Epithelial cell of proximal tubule (primary cell): ENCODE data around the gene CAMTA1. TPM values are rescaled to one million over a fixed set of nuclear protein-coding genes. Genes with fewer than 3 reads are reported as not detected.
"Not testable (repeated sequence)": the region's sequence is repeated elsewhere in the genome, so short reads cannot be mapped to it uniquely, and the experiment has no call there.

Experiments used
- DNase-seq: peaks from one replicate; pipeline ENCODE4 v3.0.0-alpha.2; 2011; ENCODE audit warnings: low read depth
- H3K4me3 ChIP-seq: 2 replicates; pipeline ENCODE4 v1.5.1; 2011; ENCODE audit warnings: low read depth, mild to moderate bottlenecking, low read length
- total RNA-seq: library from RNA; depleted of rRNA; stranded (reverse); fragments of >200 nt; gene quantifications from 2 replicates; pipeline ENCODE4 v1.2.3, GENCODE V29; 2015
- TF ChIP-seq, protein P1 (sequence below): conservative IDR thresholded peaks from 2 replicates; pipeline ENCODE4 v1.5.1; 2012; ENCODE audit warnings: low read depth, mild to moderate bottlenecking, low read length

Gene CAMTA1
- total RNA-seq, 1 donor from 2014 or later: 79.2 TPM

DNA sequence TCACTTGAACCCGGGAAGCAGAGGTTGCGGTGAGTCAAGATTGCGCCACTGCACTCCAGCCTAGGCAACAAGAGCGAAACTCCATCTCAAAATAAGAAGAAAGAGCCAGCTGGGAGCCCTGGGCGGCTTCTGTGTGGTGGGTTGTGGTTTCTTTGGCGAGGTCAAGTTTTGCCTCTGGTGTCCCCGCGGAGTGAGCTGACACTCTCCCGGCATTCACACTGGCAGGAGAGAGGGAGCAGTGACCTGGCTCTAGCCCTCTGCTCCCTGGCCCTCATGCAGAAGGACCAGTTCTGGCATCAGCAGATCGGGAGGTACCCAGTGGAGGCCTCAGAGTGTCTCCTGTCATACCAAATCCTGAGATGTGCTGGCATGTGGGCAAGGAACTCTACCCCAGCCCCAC, 904.8 kb downstream of the CAMTA1 start:
- no peak overlapping the region for H3K4me3 ChIP-seq
- no peak for DNase-seq
- TF ChIP-seq, protein P1, sequence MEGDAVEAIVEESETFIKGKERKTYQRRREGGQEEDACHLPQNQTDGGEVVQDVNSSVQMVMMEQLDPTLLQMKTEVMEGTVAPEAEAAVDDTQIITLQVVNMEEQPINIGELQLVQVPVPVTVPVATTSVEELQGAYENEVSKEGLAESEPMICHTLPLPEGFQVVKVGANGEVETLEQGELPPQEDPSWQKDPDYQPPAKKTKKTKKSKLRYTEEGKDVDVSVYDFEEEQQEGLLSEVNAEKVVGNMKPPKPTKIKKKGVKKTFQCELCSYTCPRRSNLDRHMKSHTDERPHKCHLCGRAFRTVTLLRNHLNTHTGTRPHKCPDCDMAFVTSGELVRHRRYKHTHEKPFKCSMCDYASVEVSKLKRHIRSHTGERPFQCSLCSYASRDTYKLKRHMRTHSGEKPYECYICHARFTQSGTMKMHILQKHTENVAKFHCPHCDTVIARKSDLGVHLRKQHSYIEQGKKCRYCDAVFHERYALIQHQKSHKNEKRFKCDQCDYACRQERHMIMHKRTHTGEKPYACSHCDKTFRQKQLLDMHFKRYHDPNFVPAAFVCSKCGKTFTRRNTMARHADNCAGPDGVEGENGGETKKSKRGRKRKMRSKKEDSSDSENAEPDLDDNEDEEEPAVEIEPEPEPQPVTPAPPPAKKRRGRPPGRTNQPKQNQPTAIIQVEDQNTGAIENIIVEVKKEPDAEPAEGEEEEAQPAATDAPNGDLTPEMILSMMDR: no peak

DNA sequence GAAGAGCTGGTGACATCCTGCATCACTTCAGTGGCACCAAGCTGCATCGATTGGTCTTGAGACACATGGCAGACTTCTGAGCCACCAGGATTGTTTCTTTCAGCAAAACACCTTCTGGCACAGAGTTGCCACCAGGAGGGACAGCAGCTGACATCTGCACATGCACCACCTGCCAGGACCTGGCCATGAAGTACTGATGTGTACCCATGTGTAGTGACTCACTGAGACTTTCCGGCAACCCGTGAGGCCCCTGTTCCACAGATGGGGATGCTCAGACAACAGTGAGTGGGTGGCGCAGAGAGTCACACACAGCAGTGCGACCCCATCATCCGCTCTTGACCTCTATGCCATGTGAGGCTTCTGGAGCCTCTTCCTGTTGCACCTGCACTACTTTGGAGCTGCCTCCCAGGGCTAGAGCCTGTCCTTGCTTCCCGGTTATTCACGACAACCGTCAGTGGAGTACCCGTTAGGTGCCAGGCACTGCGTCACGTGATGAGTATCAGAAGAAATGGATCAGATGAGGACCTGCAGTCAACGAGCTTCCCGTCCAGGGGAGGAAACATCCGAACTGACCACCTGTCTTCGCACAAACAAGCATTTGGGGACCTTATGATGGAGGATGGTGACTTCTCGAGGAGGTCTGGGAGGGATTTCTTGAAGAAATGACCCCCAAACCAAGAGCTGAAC, 905.4 kb downstream of the CAMTA1 start:
- TF ChIP-seq, protein P1: no peak
- no peak for DNase-seq
- no peak overlapping the region for H3K4me3 ChIP-seq

DNA sequence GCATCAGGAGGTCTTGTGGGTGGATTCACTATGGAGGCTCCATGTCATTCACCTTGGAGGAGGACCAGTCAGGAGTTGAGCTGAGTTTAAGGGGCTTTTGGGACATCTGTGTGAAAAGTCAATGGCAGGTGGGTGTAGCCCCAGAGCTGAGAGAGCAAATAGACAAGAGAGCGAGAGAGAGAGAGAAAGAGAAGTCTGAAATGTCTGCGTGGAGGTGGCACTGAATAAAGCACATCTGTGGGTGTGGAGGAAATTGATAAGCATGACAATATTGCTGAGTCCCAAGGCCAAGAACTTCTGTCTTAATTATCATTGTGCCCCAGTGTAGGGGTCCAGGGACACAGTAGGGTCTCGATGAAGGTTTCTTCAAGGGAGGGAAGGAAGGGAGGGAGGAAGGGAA, 906.3 kb downstream of the CAMTA1 start:
- no peak for DNase-seq
- H3K4me3 ChIP-seq: no peak overlapping the region
- TF ChIP-seq, protein P1: no peak

DNA sequence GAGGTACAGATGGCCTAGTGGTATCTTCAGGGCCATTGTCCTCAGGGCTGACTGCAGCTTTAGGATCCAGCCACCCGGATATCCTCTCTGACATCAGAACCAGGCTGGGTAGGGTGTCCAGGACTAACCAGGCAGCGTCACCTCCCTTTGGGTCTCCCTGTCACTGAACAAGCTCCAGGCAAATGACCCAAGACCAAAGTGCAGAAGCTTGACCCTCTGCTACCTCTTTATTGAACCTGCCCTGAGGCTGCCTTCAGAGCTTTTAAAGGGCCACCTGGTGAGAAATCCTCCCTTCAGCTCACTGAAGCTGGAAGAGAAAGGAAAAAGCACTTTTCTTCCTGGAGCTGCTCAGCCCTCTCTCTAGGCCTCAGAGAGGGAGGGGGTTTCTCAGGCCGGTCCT, 906.8 kb downstream of the CAMTA1 start:
- no peak overlapping the region for H3K4me3 ChIP-seq

DNA sequence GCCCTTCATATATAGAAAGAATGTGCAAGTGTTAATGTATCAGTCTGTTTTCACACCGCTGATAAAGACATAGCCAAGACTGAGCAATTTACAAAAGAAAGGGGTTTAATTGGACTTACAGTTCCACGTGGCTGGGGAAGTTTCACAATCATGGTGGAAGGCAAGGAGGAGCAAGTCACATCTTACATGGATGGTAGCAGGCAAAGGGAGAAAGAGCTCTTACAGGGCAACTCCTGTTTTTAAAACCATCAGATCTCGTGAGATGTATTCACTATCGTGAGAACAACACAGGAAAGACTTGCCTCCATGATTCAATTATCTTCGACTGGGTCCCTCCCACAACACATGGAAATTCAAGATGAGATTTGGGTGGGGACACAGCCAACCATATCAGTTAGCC, 907.8 kb downstream of the CAMTA1 start:
- not testable (repeated sequence) for DNase-seq

More for the DNA sequence above, 906.8 kb downstream of the CAMTA1 start:
- no peak for DNase-seq
- TF ChIP-seq, protein P1: no peak

DNA sequence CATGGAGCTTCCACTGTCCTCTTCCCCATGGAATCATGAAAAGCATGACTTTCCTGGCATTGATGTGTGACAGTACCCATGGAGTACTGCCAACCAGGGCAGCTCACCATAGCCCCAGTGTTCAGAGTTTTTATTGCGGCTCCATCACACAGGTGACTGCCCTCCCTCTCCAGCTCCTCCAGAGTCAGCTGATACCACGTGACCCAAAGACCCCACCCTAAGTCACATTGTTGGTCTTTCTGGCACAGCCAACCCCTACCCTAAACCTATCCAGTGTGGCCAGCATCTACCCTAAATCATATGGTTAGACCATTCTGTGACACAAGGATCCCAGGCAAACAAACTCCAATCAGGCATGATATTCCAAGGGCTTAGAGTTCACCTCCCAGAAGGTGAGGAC, 908.4 kb downstream of the CAMTA1 start:
- no peak overlapping the region for H3K4me3 ChIP-seq
- no peak for DNase-seq
- TF ChIP-seq, protein P1: no peak

More for the DNA sequence above, 907.8 kb downstream of the CAMTA1 start:
- H3K4me3 ChIP-seq: not testable (repeated sequence)

DNA sequence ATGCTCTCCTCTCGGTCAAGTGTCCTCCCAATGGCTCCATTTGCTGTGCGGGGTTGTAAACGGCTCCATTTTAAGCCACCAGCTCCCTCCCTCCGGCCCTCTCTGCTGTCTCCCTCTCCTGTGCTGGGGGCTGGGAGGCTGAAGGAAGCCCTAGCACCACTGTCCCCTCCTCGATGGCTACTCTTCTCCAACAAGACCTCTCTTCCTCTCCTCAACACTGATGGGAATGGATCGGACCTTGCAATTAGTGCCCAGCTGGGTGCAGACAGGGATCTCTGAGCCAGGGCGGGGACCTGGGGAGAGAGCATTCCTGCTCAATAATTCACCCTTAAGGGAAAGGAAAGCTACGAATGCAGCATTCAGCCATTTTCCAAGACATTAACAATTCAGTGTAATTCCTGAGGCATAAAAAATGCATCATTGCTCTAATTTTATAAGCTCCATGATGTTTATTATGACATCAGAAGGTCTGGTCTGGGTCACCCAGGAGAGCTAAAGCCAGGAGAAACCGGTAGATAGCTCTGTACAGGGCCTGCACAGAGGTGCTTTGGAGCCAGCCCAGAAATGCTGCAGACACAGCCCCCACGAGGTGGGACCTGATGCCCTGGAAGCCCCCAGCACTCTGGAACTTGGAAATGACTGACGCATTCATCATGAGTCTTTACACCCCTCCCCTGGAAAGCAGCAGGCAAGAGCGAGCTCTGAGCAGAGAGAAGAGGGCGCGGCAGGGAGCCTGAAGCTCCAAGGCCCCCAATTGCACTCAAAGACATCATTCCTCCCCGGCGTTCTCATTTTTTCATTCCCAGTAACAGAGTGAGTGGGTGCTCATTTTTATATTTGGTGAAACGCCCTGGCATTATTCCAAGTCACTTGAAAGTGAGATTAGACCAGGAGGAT, 909.6 kb downstream of the CAMTA1 start:
- H3K4me3 ChIP-seq: no peak overlapping the region
- TF ChIP-seq, protein P1: no peak
- DNase-seq: no peak
